Right kidney (tissue), 9 donors: ENCODE results near the gene GAK.
"Not testable (repeated sequence)": the region's sequence is repeated elsewhere in the genome, so short reads cannot be mapped to it uniquely, and the experiment has no call there.

ENCODE experiments used
- DNase-seq: peaks from one replicate; pipeline ENCODE4 v3.0.0-alpha.2; 2016
- long read RNA-seq, 8 donors: transcript quantifications; one replicate each; lab custom pipeline, GENCODE V29; 2026

Gene GAK
- long read RNA-seq, donor 1, full-length matches to known transcripts, result 10 of 10 reads
- long read RNA-seq, donor 1, partial matches to known transcripts, result 0 of 10 reads
- long read RNA-seq, donor 1, other reads (novel, unspliced or antisense), result 0 of 10 reads
- long read RNA-seq, donor 2, result 0 reads
- long read RNA-seq, donor 3, partial matches to known transcripts, result 0 of 4 reads
- long read RNA-seq, donor 3, other reads (novel, unspliced or antisense), result 0 of 4 reads
- long read RNA-seq, donor 4, partial matches to known transcripts, result 0 of 8 reads
- long read RNA-seq, donor 4, other reads (novel, unspliced or antisense), result 0 of 8 reads
- long read RNA-seq, donor 5, partial matches to known transcripts, result 0 of 3 reads
- long read RNA-seq, donor 5, other reads (novel, unspliced or antisense), result 0 of 3 reads
- long read RNA-seq, donor 6, transcript GAK-203 (2 exons, 2,281 nt), result major isoform, 5 of 13 reads
- long read RNA-seq, donor 6, partial matches to known transcripts, result 5 of 13 reads
- long read RNA-seq, donor 6, other reads (novel, unspliced or antisense), result 0 of 13 reads
- long read RNA-seq, donor 7, transcript GAK-216 (3 exons, 3,567 nt), result major isoform, 7 of 32 reads
- long read RNA-seq, donor 7, partial matches to known transcripts, result 23 of 32 reads
- long read RNA-seq, donor 7, other reads (novel, unspliced or antisense), result 0 of 32 reads
- long read RNA-seq, donor 8, full-length matches to known transcripts, result 10 of 10 reads
- long read RNA-seq, donor 8, partial matches to known transcripts, result 0 of 10 reads
- long read RNA-seq, donor 8, other reads (novel, unspliced or antisense), result 0 of 10 reads

DNA sequence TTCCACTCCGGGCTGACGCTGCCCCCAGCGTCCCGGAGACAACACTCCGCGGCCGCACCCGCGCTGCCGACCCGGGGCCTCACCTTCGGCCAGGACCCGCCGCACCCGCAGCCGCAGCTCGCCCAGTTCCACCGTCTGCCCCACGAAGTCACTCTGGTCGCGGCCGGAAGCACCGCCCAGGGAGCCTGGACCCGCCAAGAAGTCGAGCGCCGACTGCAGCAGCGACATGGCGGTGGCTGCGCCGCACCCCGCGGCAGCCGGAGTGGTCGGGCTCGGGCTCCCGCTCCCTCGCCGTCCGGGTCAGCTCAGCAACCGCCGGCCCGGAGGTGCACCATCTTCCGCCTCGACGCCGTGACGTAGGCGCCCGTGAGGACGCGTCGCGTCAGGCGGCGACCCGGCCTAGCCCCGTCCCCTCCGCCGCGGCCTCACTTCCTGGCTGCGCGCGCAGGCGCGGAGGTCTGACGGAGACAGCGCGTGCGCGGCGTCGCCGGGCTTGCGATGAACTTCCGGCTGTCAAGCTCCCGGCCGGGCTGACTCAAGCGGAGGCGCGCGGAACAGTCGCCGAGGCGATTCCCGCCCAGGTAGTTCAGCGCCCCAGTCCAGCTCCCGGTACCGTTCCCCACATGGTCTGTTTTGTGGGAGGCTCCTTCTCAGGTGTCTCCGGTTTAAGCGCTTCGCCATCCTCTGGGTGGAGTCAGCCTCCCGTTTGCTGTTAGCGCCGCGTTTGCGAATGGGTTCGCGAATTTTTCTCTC lies at the start of gene GAK, which contains the start of gene TMEM175:
Gene GAK, minus strand, starts transcription at position 357 of the 753 bp plus-strand sequence. Its CDS starts 129 bp downstream, at position 228.
Gene TMEM175, plus strand, starts transcription at position 501 of the 753 bp plus-strand sequence. CDS start 15,280 bp downstream, outside the sequence.
- DNase-seq, result peak; percentile 94

DNA sequence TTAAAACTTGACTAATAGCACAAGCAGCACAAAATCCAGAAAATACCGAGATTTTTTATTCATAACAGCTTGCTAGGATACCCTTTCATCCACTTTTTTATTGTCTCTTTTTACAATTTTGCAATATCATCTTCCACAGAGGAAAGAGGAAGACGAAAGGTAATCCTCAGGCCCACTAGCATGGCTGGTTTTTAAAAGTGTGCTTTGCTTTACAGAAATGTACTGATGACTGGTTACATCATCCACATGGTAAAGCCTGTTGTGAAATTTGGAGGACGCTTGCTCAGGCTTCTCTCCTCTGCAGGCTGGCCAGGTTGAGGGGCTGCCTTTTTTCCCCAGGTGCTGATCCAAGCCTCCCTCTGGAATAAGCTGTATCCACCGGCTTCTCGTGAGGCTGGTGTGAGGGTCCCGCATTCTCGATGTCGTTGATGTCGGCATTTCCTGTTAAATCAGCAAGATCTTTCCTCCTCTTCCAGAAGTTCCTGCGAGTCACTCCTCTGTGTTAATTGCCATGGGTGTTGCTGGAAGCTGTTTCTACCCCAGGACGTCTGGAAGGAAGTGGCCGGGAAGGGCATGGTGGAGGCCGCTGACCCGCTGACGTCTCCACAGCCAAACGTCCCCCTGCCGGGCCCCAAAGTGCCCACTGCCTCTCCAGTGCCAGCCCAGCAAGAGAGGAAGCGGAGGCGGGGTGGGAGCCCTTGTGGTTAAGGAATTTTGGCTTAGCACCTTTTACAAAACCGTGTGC lies 47.0 kb upstream of the GAK start:
- no peak for DNase-seq

DNA sequence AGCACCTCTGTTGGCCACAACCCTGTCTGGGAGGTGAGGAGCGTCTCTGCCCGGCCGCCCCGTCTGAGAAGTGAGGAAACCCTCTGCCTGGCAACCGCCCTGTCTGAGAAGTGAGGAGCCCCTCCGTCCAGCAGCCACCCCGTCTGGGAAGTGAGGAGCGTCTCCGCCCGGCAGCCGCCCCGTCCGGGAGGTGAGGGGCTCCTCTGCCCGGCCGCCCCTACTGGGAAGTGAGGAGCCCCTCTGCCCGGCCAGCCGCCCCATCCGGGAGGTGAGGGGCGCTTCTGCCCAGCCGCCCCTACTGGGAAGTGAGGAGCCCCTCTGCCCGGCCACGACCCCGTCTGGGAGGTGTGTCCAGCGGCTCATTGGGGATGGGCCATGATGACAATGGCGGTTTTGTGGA lies 43.9 kb upstream of the GAK start:
- not testable (repeated sequence) for DNase-seq

DNA sequence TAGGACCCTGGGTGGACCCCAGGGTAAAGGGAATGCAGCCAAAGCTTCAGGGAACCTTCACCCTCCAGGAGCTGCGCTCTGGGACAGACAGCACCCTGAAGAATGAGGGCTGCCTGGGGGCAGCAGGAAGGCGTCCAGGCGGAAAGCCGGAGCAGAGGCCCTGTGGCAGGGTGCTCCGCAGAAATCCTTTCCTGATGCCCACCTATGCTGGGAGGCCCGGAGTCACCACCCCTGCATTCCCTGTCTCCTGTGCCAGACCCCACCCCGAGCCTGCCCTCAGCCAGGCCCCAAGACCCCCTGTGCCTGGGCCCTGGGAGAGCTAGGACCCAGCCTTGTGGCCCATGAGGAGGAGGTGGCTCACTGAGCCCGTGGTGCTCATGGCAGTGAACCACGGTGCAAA lies 42.6 kb upstream of the GAK start:
- no peak for DNase-seq

DNA sequence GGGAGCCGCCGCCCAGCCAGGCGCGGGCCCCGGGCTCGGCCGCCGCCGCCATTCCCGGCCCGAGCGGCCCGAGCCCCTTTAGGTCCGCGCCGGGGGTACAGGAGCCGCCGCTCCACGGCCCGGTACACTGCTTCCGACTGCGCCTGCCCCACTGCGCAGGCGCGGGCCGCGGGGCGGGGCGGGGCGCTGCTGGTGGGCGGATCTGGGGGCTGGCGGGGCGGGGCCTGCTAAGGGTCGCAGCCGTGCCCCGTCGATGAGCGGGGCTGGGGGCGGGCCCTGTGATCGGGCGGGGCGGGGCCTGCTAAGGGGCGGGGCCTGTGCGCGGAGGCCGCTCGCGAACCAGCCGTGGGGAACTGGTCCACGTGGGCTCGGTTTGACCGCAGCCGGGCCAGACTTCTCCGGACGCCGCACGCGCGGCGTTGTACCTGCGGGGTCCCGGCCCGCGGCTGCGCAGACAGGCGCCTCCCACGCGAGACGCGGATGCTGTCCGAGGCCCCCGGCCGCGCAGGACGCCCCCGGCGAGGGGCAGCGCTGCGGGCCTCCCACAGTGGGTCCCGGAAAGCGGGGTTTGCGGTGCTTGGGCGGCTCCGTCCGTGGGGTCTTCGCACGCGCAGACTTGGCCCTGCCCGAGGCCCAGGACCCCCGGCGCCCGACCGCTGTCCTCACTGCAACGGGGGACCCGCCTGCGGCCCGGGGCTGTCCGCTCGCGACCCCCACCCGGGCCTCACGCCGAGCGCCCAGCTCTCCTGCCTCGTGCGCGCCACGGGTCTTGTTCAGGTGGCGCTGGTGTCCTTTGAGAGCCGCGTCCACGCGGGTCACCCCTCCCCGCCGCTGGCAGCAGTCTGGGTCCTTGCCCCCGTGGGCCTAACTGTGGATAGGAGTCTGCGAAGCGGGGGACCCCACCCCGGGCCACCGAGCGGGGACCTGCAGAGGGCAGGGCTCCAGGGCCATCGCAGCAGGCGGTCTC lies 41.6 kb upstream of the GAK start, which contains the start of gene DGKQ:
Gene DGKQ, minus strand, starts transcription at position 139 of the 967 bp plus-strand sequence. Its CDS starts 87 bp downstream, at position 52.
- DNase-seq, result peak; percentile 39

DNA sequence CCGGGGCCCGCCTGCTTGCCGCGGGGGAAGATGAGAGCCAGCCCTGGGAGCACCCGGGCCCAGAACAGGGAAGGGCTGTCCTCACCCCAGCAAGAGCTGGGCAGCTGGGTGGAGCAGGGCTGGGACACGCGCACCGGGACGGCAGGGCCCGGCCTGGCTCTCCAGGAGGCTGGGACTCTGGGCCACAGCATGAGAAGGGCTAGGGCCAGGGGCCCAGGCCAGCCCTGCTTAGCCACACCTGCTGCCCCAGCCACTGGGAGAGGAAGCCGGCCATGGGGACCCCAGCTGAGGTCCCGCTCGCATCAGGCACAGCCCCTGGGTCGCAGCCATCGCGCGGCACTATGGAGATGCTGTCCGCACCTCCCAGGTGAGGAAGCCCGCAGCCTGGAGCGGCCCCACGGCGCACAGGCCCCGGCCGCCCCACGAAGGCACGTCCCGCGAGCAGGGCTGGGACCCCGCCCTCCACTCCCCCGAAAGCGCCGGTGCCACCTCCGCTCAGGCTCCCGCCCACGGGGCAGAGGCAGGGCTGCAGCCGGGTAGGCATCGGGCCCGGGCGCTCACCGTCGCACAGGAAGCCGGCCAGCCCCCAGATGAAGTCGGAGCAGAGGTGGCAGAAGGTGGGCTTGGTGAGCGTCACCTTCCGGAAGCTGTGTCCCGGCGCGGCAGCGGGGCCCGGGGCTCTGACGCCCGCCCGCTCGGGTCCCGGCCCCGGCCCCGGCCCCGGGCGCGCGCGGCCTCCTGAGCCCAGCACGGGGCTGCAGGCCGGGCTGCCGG lies 40.7 kb upstream of the GAK start:
- peak; percentile 68 for DNase-seq

DNA sequence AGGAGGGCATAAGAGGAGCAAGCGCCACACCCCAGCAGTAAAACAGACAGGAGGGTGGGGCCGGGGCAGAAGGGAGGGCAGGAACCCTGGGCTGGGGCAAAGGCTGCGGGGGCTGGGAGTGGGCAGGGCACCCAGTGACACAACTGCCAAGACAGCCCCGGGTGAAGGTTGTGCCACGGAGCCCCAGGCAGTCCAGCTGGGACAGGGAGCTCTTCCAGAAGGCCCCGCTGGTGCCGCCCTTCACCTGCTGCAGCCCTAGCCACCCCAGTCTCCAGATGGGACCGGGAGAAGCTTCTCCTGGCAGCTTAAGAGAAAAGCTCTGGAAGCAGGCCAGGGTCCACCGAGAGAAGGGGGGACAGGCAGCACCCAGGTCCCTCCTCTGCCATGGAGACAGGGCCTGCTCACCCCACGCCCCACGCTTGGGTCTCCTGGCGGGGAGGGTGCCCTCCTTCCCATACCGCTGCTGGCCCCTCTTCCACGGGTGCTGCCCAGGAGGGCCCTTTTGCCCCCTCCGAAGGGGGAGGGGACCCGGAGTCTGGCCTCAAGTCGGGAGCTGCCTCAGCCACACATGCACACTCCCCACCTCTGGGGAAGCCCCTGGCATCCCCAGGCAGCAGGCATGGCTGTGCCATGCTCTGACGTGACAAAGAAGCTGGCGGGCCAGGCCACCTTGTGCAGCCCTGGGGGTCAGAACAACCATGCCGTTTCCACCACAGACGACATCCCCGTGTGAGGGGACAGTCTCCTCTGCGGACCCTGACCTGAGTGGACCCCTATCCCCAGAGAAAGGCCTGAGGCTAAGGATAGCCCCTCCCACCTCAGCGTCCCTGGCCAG lies 39.8 kb upstream of the GAK start:
- DNase-seq, result no peak

DNA sequence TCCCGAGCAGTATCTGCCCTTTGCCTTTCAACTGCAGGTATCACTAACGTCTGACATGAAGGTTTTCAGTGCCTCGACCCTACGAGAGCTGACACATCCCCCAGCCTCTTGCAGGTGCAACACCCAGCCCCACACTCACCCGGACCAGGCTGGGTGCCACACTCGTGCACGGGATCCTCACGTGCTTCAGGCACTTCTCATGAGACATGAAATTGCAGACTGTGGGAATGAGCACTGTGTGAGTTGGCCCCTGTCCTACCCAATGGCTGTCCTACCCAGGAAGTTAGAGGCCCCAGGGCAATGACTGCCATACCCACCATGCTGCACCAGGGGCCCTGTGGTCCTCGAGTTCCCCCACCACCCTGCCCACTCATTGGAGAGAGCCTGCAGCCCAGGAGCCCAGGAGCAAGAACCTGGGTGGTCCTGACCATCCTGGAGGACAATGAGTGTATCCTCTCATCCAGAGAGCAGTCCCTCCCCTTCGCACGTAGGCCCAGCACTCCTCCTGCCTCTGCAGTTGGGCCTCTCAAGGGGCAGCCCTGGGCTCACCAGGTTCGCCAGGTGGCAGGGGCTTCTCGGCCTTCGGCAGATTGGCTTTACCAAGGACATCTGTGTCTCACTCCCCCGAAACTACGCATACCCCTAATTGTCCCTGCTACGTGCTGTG lies 38.9 kb upstream of the GAK start:
- no peak for DNase-seq

DNA sequence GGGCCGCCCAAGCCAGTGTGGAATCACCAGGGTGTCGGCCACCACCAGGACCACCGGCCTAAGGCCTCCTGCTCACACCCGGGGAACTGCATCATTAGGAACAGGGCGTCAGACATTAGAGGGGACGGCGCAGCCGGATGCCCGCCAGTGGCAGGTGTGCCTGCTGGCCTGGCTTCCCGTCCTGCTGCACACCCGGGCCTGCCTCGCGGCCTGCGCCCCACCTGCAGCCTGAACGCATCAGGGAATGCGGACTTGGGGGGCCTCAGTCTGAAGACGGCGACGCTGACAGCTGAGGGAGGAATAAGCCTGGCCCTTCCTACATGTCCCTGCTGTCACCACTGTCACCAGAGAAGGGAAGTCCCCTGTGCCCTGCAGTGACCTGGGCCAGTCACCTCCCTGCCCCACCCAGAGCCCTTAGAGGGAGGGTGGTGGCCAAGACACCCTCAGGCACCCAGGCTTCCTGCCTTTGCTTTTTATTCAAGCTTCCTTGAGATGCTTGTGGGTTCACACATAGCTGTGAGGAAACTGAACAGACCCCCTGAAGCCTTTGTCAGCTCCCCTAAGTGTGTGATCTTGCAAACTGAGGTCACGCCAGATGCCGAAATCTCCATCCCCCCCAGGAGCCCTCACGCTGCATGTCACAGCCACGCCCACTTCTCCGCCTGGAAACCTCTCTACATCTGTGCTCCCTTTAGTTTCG lies 38.1 kb upstream of the GAK start:
- no peak for DNase-seq

DNA sequence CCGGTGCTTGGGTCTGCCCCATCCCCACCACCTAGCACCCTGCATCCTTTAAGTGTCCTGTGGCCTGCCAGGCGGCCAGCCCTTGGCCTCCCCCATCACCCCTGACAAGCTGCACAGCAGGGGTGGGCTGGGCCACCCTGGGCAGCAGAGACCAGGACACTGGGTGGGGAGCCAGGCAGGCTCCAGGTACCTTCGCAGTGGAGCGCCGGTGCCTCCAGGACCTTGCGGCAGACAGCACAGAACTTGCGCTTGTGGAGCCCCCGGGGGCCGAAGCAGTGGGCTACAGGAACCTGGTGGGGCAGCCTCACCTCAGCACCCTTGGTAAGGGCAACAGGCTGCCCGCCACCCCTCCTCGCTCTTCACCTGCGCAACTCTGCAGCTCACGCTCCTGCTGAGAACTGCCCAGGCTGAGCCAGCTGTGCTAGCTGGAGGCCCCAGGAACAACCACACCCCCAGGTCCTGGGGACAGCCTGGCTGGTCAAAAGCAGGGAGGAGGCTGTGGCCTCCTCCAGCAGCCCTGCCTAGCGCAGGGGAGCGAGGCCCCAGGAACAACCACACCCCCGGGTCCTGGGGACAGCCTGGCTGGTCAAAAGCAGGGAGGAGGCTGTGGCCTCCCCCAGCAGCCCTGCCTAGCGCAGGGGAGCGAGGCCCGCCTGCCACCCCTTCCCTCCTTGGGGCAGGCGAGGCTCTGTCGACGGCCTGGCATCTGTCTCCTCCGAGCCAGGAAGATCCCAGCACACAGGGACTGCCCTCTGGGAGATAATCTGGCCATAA lies 36.7 kb upstream of the GAK start:
- DNase-seq, result no peak

DNA sequence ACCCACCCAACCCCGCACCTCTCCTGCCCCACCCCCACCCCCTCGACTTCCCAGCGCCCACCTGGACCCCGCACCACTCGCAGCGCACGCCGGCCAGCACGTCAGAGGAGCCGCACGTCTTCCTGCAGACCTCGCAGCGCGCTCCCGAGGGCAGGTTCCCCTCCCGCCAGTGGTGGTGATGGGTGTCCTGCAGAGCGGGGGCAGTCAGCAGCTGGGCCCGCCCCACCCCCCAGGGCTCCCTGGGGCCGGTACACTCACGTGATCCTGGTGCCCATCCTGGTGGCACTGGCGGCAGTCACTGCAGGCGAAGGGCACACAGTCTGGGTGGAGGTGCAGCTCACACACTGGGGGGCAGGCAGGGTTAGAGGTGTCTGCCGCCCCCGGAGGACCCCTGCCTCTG lies 36.1 kb upstream of the GAK start:
- DNase-seq, result no peak

DNA sequence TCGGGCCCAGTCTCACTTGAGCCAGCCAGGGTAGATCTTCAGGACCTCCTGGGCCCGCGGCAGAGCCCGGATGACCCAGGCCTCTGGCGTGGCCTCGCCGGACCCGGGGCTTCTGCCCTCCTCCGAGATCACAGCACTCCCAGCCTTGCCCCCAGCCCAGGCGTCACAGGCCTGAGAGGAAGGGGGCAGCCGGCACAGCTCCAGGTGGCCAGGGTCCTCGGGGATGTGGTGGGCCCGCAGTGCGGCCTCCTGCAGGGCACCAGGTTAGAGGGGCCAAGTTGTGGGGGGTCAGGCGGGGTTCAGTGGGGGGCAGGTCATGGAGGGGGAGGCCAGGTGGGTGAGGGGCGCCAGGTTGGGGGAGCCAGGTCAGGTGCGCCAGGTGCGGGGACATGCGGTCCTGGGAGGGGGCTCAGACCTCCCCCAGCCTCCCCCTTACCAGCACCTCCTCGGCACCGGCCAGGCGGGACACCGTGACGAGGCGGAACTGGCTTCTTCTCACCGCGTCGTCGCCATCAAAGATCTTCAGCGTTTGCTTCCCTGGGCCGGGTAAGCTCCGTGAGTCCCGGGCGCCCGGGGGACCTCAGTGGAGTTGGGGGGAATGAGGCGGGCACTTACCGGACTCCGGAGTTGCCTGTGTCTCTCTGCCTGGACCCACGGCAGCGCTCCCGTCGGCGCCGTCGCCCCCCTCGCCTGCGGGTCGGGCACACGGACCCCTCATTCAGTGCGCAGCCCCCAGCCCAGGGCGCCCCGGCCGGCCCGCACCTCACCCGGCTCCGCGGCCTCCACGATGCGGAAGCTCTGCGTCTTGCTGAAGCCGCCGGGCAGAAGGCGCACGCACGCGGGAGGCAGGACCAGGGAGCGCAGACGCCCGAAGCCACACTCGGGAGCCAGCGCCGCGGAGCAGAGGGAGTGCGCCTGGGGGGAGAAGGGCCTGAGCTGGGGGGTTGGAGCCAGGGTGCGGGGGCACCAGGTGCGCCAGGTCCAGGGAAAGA lies 35.3 kb upstream of the GAK start:
- peak; percentile 49 for DNase-seq

DNA sequence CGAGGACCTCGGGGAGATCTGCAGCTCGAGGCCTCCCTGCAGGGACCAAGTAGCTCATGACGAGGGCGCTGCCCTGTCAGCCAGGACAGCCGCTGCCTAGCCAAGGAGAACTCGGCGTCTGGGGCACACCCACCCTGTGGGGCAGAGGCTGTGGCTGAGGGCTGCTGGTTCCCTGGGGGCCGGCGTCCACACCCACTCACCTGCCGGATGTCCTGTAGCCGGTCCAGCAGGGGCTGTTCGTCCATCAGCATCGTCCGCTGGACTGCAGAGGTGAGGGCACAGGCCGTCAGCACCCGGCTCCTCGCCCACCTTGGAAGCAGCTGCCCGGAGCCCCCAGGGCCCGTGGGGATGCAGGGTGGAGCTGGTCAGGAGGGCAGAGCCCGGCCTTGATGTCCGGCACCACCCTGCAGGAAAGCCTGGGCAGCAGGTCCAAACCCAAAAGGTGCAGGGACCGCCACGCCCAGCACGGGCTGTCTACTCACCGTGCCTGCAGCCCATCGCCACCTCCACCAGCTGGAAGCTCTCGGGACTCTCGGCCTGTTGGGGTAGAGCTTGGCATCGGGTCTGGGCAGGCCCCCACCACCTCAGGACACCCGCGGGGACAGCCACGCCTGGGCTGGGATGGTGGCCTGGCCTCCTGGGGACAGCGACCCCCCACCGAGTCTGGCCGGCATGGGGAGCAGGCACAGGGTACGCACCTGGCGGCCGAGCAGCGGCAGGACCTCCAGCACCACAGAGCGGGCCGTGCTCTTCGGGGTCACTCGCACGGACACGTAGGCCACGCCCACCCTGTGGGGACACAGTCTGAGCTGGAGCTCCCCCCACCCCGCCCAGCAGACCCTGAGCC lies 34.4 kb upstream of the GAK start:
- DNase-seq, result no peak

DNA sequence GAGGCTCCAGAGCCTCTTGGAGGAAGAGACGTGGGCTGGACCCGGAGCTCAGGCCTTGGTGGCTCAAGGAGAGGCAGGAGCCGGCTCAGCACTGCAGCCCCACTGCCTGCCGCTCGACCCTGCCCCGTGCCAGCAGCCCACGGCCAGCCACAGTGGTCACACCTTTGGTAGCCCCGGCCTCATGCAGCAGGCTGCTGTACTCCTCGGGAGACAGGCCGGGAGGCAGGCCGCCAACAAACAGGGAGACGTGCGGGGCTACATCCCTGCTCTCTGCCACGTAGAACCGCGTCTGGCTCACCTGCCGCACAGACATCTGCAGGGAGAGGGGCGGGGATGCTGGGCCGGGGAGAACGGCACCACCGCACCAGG lies 33.6 kb upstream of the GAK start:
- no peak for DNase-seq
